ENCODE data around the gene CELF5. TPM values are rescaled to one million over a fixed set of nuclear protein-coding genes. Genes with fewer than 3 reads are reported as not detected.

The CELF5 gene
- total and polyA plus RNA-seq, 10 donors, result 0.05 to 0.19 (median 0.10) TPM; not detected in 7

- WGBS, 5 donors, result 55 to 95% (median 68%) methylated on average over 7 to 29 of the region's 29 CpGs
- H3K27ac ChIP-seq, result no peak overlapping the region
- no peak for DNase-seq
- no peaks in the 10 kb centered on the region for H3K36me3 ChIP-seq
- peaks cover 0 to 56% (median 26%) of the 10 kb centered on the region in 7 donors for H3K27me3 ChIP-seq (replicated peaks in 1 of 7)
- intact Hi-C loops (cut with DNase I; ENCODE audit: low total_unique reads), result no loop called here
- no peaks in the 10 kb centered on the region for H3K9me3 ChIP-seq
- no peak overlapping the region for H3K4me3 ChIP-seq
- H3K4me1 ChIP-seq, result no peaks in the 10 kb centered on the region
- TF ChIP-seq POLR2A (IDR thresholded peaks at IDR 0.05) (no peak), CTCF (IDR thresholded peaks at IDR 0.05 in 8 of 11, conservative IDR thresholded peaks at IDR 0.05 in 3 of 11) (no peak), POLR2AphosphoS5 (IDR thresholded peaks at IDR 0.05) (no peak)
Measured at GRCh38 chr19:3320354-3320670, 95.9 kb downstream of the CELF5 start.

DNA sequence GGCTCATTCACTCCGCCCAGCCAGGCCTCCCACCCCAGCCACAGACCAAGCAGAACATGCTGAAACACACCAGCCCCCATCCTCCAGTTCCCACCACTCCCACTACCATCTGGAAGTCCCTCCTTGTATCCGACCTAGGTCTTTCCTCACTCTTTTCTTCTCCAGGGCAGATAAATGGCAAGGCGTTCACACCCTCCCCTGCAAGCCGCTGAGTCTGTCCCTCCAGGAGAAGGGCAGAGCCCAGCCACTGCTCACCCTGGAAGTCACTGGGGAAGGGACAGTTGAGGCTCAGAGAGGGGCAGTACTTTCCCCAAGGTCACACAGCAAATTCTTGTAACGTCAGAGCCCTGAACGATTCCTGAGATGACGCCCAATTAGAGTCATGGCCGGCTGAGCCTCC, 96.4 kb downstream of the CELF5 start:
- TF ChIP-seq CTCF (IDR thresholded peaks at IDR 0.05 in 8 of 11, conservative IDR thresholded peaks at IDR 0.05 in 3 of 11) (no peak), POLR2A (IDR thresholded peaks at IDR 0.05) (no peak), POLR2AphosphoS5 (IDR thresholded peaks at IDR 0.05) (no peak)
- WGBS, 5 donors, result 65 to 73% (median 68%) methylated on average over 8 of the region's 8 CpGs
- Histone ChIP-seq H3K4me3 (no peak overlapping the region), H3K27ac (no peak overlapping the region), H3K27me3 (replicated peaks in 1 of 7) (peaks cover 0 to 55% (median 26%) of the 10 kb centered on the region in 7 donors), H3K36me3 (no peaks in the 10 kb centered on the region), H3K4me1 (no peaks in the 10 kb centered on the region), H3K9me3 (no peaks in the 10 kb centered on the region)
- DNase-seq, result no peak
- intact Hi-C loops (cut with DNase I; ENCODE audit: low total_unique reads), result no loop called here

GRCh38 chr19:3321696-3322095, 97.2 kb downstream of the CELF5 start:
- WGBS, 5 donors, result 57 to 71% (median 66%) methylated on average over 6 of the region's 6 CpGs
- DNase-seq, result no peak
- no peak for TF ChIP-seq CTCF (IDR thresholded peaks at IDR 0.05 in 8 of 11, conservative IDR thresholded peaks at IDR 0.05 in 3 of 11)
- no peak for TF ChIP-seq POLR2A (IDR thresholded peaks at IDR 0.05)
- TF ChIP-seq POLR2AphosphoS5 (IDR thresholded peaks at IDR 0.05), result no peak

DNA sequence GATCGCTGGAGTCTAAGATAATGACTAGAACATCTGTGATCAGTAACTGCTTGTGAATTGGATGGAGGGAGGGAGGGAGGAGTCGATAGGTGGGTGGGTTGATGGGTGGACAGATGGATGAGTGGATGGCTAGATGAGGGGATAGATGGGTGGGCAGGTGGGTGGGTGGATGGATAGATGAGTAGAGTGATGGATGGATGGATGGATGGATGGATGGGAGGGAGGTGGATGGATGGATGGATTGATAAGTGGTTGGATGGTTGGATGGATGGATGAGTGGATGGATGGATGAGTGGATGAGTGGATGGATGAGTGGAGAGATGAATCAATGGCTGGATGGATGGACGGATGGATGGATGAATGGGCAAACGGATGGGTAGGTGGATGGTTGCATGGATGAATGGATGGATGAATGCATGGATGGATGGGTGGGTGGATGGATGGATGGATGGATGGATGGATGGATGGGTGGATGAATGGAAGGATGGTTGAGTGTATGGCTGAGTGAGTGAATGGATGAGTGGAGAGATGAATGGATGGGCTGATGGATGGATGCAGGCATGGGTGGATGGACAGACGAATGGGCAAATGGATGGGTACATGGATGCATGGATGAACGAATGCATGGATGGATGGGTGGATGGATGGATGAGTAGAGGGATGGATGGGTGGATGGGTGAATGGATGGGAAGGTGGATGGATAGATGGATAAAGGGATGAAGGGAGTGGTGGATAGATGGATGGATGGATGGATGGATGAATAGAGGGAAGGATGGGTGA, 97.9 kb downstream of the CELF5 start:
- no peak for DNase-seq
- Histone ChIP-seq H3K27me3 (replicated peaks in 1 of 7) (peaks cover 0 to 46% (median 20%) of the 10 kb centered on the region in 7 donors), H3K27ac (no peak overlapping the region), H3K36me3 (no peaks in the 10 kb centered on the region), H3K4me3 (no peak overlapping the region), H3K9me3 (no peaks in the 10 kb centered on the region), H3K4me1 (peaks cover 0 to 6% (median 0%) of the 10 kb centered on the region in 6 donors)
- intact Hi-C loops (cut with DNase I; ENCODE audit: low total_unique reads), result no loop called here
- 79 to 89% (median 81%) methylated on average over 6 of the region's 6 CpGs for WGBS, 5 donors
- TF ChIP-seq CTCF (IDR thresholded peaks at IDR 0.05 in 8 of 11, conservative IDR thresholded peaks at IDR 0.05 in 3 of 11) (no peak), POLR2A (IDR thresholded peaks at IDR 0.05) (no peak), POLR2AphosphoS5 (IDR thresholded peaks at IDR 0.05) (no peak)

More at GRCh38 chr19:3321696-3322095, 97.2 kb downstream of the CELF5 start:
- Histone ChIP-seq H3K4me1 (peaks cover 0 to under 1% (median 0%) of the 10 kb centered on the region in 6 donors), H3K4me3 (no peak overlapping the region), H3K27ac (no peak overlapping the region), H3K36me3 (no peaks in the 10 kb centered on the region), H3K9me3 (no peaks in the 10 kb centered on the region), H3K27me3 (replicated peaks in 1 of 7) (peaks cover 0 to 53% (median 26%) of the 10 kb centered on the region in 7 donors)
- intact Hi-C loops (cut with DNase I; ENCODE audit: low total_unique reads), result no loop called here
